ENCODE measurements around the gene NR3C2.

Gene NR3C2

GRCh38 chr4:148048598-148048997 lies 393.6 kb downstream of the NR3C2 start:
- Histone ChIP-seq H3K36me3 (ENCODE audit: insufficient read depth, low read length) (no peaks in the 10 kb centered on the region), H3F3A (ENCODE audit: insufficient read depth, low read length) (no peaks in the 10 kb centered on the region), H4K20me1 (ENCODE audit: insufficient read depth, low read length) (no peaks in the 10 kb centered on the region), H3K27ac (ENCODE audit: low read depth, low read length, poor library complexity, severe bottlenecking) (no peak overlapping the region), H3K9ac (ENCODE audit: low read length) (no peak overlapping the region), H3K4me2 (ENCODE audit: low read length) (no peak overlapping the region), H3K4me1 (ENCODE audit: insufficient read depth, low read length, severe bottlenecking) (peaks cover 69% of the 10 kb centered on the region), H3K27me3 (ENCODE audit: insufficient read depth, low read length) (no peaks in the 10 kb centered on the region), H3K9me2 (ENCODE audit: low read depth, low read length) (no peaks in the 10 kb centered on the region), H3K9me3 (ENCODE audit: low read length) (no peaks in the 10 kb centered on the region), H3K79me2 (ENCODE audit: insufficient read depth, low read length) (no peaks in the 10 kb centered on the region), H3K4me3 (ENCODE audit: low read depth, low read length, poor library complexity, severe bottlenecking) (no peak overlapping the region), H2AFZ (ENCODE audit: low read length) (no peak overlapping the region)
- no peak for TF ChIP-seq EZH2 (IDR thresholded peaks at IDR 0.05; ENCODE audit: borderline replicate concordance, low read length)
- TF ChIP-seq CTCF (IDR thresholded peaks at IDR 0.05; ENCODE audit: low read length): no peak

GRCh38 chr4:148044912-148045352 lies 397.3 kb downstream of the NR3C2 start:
- no peaks in the 10 kb centered on the region for H3F3A ChIP-seq (ENCODE audit: insufficient read depth, low read length)
- peak overlapping the region; percentile 66 for H3K27ac ChIP-seq (ENCODE audit: low read depth, low read length, poor library complexity, severe bottlenecking)
- H3K9ac ChIP-seq (ENCODE audit: low read length): no peak overlapping the region
- peaks cover 61% of the 10 kb centered on the region for H3K4me1 ChIP-seq (ENCODE audit: insufficient read depth, low read length, severe bottlenecking)
- H3K36me3 ChIP-seq (ENCODE audit: insufficient read depth, low read length): no peaks in the 10 kb centered on the region
- H3K4me2 ChIP-seq (ENCODE audit: low read length): peak overlapping the region; percentile 45; the same call in 1 of the 2 replicates
- H3K9me3 ChIP-seq (ENCODE audit: low read length): no peaks in the 10 kb centered on the region
- TF ChIP-seq EZH2 (IDR thresholded peaks at IDR 0.05; ENCODE audit: borderline replicate concordance, low read length) (no peak), CTCF (IDR thresholded peaks at IDR 0.05; ENCODE audit: low read length) (peak; percentile 43)
- H3K27me3 ChIP-seq (ENCODE audit: insufficient read depth, low read length): no peaks in the 10 kb centered on the region
- no peak overlapping the region for H2AFZ ChIP-seq (ENCODE audit: low read length)
- H3K9me2 ChIP-seq (ENCODE audit: low read depth, low read length): no peaks in the 10 kb centered on the region
- H4K20me1 ChIP-seq (ENCODE audit: insufficient read depth, low read length): no peaks in the 10 kb centered on the region
- no peaks in the 10 kb centered on the region for H3K79me2 ChIP-seq (ENCODE audit: insufficient read depth, low read length)
- no peak overlapping the region for H3K4me3 ChIP-seq (ENCODE audit: low read depth, low read length, poor library complexity, severe bottlenecking)

GRCh38 chr4:148044089-148044911 lies 397.9 kb downstream of the NR3C2 start:
- Histone ChIP-seq H4K20me1 (ENCODE audit: insufficient read depth, low read length) (no peaks in the 10 kb centered on the region), H3K27me3 (ENCODE audit: insufficient read depth, low read length) (no peaks in the 10 kb centered on the region), H3K4me3 (ENCODE audit: low read depth, low read length, poor library complexity, severe bottlenecking) (peak overlapping the region; percentile 14), H3K9ac (ENCODE audit: low read length) (peak overlapping the region; percentile 1; the same call in 1 of the 2 replicates), H3K79me2 (ENCODE audit: insufficient read depth, low read length) (no peaks in the 10 kb centered on the region), H3F3A (ENCODE audit: insufficient read depth, low read length) (no peaks in the 10 kb centered on the region), H3K9me3 (ENCODE audit: low read length) (no peaks in the 10 kb centered on the region), H2AFZ (ENCODE audit: low read length) (no peak overlapping the region), H3K4me1 (ENCODE audit: insufficient read depth, low read length, severe bottlenecking) (peaks cover 61% of the 10 kb centered on the region), H3K36me3 (ENCODE audit: insufficient read depth, low read length) (no peaks in the 10 kb centered on the region), H3K27ac (ENCODE audit: low read depth, low read length, poor library complexity, severe bottlenecking) (peak overlapping the region; percentile 66), H3K4me2 (ENCODE audit: low read length) (peak overlapping the region; percentile 45), H3K9me2 (ENCODE audit: low read depth, low read length) (no peaks in the 10 kb centered on the region)
- no peak for TF ChIP-seq EZH2 (IDR thresholded peaks at IDR 0.05; ENCODE audit: borderline replicate concordance, low read length)
- no peak for TF ChIP-seq CTCF (IDR thresholded peaks at IDR 0.05; ENCODE audit: low read length)

Data from OCI-LY1 (cell line).